HepG2 (cell line): Measurements from ENCODE around the gene SPPL2B. TPM values are rescaled to one million over a fixed set of nuclear protein-coding genes. Genes with fewer than 3 reads are reported as not detected.

Experiments used
- ETV5 ChIP-seq: IDR thresholded peaks from 2 replicates; pipeline ENCODE4 v1.6.1; 2018; ENCODE audit warnings: missing biosample characterization, missing genetic modification reagents, inconsistent platforms, borderline replicate concordance
- RBM39 ChIP-seq: fragments of 200-400 bp; formaldehyde crosslinking; IDR thresholded peaks from one replicate; pipeline ENCODE4 v1.6.1; 2018; ENCODE audit warnings: antibody characterized with exemption, mild to moderate bottlenecking, low read depth, low read length; ENCODE audit not compliant: poor library complexity, severe bottlenecking
- ZNF263 ChIP-seq: sonication (generic); formaldehyde crosslinking; IDR thresholded peaks from 2 replicates; pipeline ENCODE4 v1.4.0; 2020; ENCODE audit warnings: missing genetic modification reagents
- ZNF768 ChIP-seq: sonication (generic); formaldehyde crosslinking; IDR thresholded peaks from 2 replicates; pipeline ENCODE4 v1.4.0; 2020; ENCODE audit warnings: missing genetic modification reagents
- ZNF772 ChIP-seq: sonication (generic); formaldehyde crosslinking; IDR thresholded peaks from 2 replicates; pipeline ENCODE4 v1.5.0; 2020; ENCODE audit warnings: mild to moderate bottlenecking, missing genetic modification reagents
- polyA plus RNA-seq, 8 experiments: library from polyadenylated mRNA; depleted of rRNA in 3 of 8; stranded (reverse) in 7 of 8; unstranded in 1 of 8; fragments of >200 nt; fragmentation: Illumina TruSeq in 4 of 8; extraction: Trizol in 4 of 8; gene quantifications; 2 replicates each; pipeline versions ENCODE4 v1.2.1 to v1.2.3, GENCODE V29; 2011 to 2016; ENCODE audit warnings: low read depth in 4 of 8, missing spikeins in 1 of 8, mixed read lengths in 1 of 8; ENCODE audit not compliant: insufficient read depth in 1 of 8
- total RNA-seq, 5 experiments: library from RNA; depleted of rRNA; stranded (reverse); fragments of >200 nt; fragmentation: Illumina TruSeq; extraction: Trizol; gene quantifications; 2 replicates each; pipeline ENCODE4 v1.2.3, GENCODE V29; 2016; ENCODE audit warnings: low read depth in 1 of 5
- TF ChIP-seq, protein P1 (sequence below): sonication (generic); formaldehyde crosslinking; IDR thresholded peaks from 2 replicates; pipeline ENCODE4 v1.4.0; 2020; ENCODE audit warnings: missing genetic modification reagents
- TF ChIP-seq, protein P2 (sequence below): sonication (generic); formaldehyde crosslinking; IDR thresholded peaks from 2 replicates; pipeline ENCODE4 v1.4.0; 2020; ENCODE audit warnings: missing genetic modification reagents
- TF ChIP-seq, protein P3 (sequence below): sonication (generic); formaldehyde crosslinking; IDR thresholded peaks from 2 replicates; pipeline ENCODE4 v1.4.0; 2020; ENCODE audit warnings: missing genetic modification reagents
- TF ChIP-seq, protein P4 (sequence below): sonication (generic); IDR thresholded peaks from 2 replicates; pipeline ENCODE4 v1.6.1; 2016; ENCODE audit warnings: low read depth, borderline replicate concordance
- TF ChIP-seq, protein P5 (sequence below): sonication (generic); formaldehyde crosslinking; IDR thresholded peaks from 2 replicates; pipeline ENCODE4 v1.8.0; 2022; ENCODE audit warnings: mild to moderate bottlenecking, missing genetic modification reagents; ENCODE audit not compliant: insufficient replicate concordance
- TF ChIP-seq, protein P6 (sequence below): sonication (generic); formaldehyde crosslinking; conservative IDR thresholded peaks from 2 replicates; pipeline ENCODE4 v1.8.0; 2022; ENCODE audit warnings: missing genetic modification reagents

The SPPL2B gene
- total and polyA plus RNA-seq, 2 of the 13 experiments (the other 11 are each of a cell fraction or from before 2014, with no cell fraction given): 14.9 to 15.2 TPM

DNA sequence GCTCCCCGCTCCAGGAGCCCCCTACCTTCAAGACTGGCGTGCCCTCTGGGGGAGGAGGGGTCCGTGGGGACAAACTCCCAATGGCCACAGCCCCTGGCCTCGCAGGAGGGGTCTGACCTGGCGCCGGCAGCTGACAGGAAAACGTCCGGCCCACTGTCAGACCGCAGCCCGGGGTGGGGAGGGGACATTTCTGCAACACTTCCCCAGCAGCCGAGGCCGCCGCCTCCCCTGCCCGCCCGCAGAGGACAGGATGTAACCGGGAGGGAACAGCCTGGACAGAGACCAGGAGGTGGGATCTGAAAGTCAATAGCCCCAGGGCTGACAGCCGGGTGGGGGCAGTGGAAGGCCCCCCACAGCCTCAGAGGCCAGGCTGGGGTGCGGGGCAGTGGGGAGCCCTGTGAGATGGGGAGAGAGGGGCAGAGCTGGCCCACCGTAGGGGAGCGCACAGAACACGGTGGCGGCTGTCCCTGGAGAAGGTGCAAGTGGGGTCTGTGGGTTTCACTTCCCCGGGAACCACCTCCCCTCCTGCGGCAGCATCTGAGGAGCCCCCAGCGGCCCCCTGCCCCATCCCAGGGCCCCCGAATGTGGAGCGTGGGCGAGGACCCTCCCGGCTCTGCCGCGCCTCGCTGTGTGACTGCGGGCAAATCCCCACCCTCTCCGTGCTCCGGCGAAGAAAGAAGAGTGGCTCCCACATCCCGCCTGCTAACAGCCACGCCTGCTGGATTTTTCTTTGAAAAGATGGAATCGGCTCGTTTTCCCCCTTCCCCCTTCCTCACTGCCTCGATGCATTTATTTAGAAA lies 46.2 kb upstream of the SPPL2B start, which contains the start of gene PEAK3 (continued):
- TF ChIP-seq, protein P1, sequence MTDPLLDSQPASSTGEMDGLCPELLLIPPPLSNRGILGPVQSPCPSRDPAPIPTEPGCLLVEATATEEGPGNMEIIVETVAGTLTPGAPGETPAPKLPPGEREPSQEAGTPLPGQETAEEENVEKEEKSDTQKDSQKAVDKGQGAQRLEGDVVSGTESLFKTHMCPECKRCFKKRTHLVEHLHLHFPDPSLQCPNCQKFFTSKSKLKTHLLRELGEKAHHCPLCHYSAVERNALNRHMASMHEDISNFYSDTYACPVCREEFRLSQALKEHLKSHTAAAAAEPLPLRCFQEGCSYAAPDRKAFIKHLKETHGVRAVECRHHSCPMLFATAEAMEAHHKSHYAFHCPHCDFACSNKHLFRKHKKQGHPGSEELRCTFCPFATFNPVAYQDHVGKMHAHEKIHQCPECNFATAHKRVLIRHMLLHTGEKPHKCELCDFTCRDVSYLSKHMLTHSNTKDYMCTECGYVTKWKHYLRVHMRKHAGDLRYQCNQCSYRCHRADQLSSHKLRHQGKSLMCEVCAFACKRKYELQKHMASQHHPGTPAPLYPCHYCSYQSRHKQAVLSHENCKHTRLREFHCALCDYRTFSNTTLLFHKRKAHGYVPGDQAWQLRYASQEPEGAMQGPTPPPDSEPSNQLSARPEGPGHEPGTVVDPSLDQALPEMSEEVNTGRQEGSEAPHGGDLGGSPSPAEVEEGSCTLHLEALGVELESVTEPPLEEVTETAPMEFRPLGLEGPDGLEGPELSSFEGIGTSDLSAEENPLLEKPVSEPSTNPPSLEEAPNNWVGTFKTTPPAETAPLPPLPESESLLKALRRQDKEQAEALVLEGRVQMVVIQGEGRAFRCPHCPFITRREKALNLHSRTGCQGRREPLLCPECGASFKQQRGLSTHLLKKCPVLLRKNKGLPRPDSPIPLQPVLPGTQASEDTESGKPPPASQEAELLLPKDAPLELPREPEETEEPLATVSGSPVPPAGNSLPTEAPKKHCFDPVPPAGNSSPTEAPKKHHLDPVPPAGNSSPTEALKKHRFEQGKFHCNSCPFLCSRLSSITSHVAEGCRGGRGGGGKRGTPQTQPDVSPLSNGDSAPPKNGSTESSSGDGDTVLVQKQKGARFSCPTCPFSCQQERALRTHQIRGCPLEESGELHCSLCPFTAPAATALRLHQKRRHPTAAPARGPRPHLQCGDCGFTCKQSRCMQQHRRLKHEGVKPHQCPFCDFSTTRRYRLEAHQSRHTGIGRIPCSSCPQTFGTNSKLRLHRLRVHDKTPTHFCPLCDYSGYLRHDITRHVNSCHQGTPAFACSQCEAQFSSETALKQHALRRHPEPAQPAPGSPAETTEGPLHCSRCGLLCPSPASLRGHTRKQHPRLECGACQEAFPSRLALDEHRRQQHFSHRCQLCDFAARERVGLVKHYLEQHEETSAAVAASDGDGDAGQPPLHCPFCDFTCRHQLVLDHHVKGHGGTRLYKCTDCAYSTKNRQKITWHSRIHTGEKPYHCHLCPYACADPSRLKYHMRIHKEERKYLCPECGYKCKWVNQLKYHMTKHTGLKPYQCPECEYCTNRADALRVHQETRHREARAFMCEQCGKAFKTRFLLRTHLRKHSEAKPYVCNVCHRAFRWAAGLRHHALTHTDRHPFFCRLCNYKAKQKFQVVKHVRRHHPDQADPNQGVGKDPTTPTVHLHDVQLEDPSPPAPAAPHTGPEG (CRISPR knock-in tag): peak; percentile 81; the same call in 1 of the 2 replicates
- TF ChIP-seq ZNF768 (CRISPR knock-in tag): peak; percentile 89
- TF ChIP-seq, protein P2, sequence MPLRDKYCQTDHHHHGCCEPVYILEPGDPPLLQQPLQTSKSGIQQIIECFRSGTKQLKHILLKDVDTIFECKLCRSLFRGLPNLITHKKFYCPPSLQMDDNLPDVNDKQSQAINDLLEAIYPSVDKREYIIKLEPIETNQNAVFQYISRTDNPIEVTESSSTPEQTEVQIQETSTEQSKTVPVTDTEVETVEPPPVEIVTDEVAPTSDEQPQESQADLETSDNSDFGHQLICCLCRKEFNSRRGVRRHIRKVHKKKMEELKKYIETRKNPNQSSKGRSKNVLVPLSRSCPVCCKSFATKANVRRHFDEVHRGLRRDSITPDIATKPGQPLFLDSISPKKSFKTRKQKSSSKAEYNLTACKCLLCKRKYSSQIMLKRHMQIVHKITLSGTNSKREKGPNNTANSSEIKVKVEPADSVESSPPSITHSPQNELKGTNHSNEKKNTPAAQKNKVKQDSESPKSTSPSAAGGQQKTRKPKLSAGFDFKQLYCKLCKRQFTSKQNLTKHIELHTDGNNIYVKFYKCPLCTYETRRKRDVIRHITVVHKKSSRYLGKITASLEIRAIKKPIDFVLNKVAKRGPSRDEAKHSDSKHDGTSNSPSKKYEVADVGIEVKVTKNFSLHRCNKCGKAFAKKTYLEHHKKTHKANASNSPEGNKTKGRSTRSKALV (CRISPR knock-in tag): peak; percentile 35; the same call in 1 of the 2 replicates
- TF ChIP-seq ETV5: peak; percentile 47; the same call in 1 of the 2 replicates
- TF ChIP-seq, protein P3, sequence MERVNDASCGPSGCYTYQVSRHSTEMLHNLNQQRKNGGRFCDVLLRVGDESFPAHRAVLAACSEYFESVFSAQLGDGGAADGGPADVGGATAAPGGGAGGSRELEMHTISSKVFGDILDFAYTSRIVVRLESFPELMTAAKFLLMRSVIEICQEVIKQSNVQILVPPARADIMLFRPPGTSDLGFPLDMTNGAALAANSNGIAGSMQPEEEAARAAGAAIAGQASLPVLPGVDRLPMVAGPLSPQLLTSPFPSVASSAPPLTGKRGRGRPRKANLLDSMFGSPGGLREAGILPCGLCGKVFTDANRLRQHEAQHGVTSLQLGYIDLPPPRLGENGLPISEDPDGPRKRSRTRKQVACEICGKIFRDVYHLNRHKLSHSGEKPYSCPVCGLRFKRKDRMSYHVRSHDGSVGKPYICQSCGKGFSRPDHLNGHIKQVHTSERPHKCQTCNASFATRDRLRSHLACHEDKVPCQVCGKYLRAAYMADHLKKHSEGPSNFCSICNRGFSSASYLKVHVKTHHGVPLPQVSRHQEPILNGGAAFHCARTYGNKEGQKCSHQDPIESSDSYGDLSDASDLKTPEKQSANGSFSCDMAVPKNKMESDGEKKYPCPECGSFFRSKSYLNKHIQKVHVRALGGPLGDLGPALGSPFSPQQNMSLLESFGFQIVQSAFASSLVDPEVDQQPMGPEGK (CRISPR knock-in tag): peak; percentile 84
- TF ChIP-seq, protein P4, sequence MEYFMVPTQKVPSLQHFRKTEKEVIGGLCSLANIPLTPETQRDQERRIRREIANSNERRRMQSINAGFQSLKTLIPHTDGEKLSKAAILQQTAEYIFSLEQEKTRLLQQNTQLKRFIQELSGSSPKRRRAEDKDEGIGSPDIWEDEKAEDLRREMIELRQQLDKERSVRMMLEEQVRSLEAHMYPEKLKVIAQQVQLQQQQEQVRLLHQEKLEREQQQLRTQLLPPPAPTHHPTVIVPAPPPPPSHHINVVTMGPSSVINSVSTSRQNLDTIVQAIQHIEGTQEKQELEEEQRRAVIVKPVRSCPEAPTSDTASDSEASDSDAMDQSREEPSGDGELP: peak; percentile 53; the same call in 1 of the 2 replicates
- TF ChIP-seq, protein P5, sequence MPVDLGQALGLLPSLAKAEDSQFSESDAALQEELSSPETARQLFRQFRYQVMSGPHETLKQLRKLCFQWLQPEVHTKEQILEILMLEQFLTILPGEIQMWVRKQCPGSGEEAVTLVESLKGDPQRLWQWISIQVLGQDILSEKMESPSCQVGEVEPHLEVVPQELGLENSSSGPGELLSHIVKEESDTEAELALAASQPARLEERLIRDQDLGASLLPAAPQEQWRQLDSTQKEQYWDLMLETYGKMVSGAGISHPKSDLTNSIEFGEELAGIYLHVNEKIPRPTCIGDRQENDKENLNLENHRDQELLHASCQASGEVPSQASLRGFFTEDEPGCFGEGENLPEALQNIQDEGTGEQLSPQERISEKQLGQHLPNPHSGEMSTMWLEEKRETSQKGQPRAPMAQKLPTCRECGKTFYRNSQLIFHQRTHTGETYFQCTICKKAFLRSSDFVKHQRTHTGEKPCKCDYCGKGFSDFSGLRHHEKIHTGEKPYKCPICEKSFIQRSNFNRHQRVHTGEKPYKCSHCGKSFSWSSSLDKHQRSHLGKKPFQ: peak; percentile 55
- TF ChIP-seq, protein P6, sequence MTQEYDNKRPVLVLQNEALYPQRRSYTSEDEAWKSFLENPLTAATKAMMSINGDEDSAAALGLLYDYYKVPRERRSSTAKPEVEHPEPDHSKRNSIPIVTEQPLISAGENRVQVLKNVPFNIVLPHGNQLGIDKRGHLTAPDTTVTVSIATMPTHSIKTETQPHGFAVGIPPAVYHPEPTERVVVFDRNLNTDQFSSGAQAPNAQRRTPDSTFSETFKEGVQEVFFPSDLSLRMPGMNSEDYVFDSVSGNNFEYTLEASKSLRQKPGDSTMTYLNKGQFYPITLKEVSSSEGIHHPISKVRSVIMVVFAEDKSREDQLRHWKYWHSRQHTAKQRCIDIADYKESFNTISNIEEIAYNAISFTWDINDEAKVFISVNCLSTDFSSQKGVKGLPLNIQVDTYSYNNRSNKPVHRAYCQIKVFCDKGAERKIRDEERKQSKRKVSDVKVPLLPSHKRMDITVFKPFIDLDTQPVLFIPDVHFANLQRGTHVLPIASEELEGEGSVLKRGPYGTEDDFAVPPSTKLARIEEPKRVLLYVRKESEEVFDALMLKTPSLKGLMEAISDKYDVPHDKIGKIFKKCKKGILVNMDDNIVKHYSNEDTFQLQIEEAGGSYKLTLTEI (CRISPR knock-in tag): no peak
- no peak for TF ChIP-seq ZNF263
- TF ChIP-seq RBM39: peak; percentile 33
- 0 out of 2 replicates have a peak, but pooled peaks have one; percentile 37 for TF ChIP-seq ZNF772 (CRISPR knock-in tag)
